ENCODE data around the gene SFMBT1. TPM values are rescaled to one million over a fixed set of nuclear protein-coding genes. Genes with fewer than 3 reads are reported as not detected.

SFMBT1 gene
- total and polyA plus RNA-seq, 2 of the 8 experiments (the other 6 are each of a cell fraction or from before 2014, with no cell fraction given): 8.1 to 16.8 TPM

- Histone ChIP-seq H3K79me2 (ENCODE audit: control insufficient read depth in 1 of 2, insufficient read depth in 2 of 2, low read length in 2 of 2) (peaks cover 0 to 7% of the 10 kb centered on the region in 2 experiments; a peak in 1 of 4 replicates), H3K79me1 (ENCODE audit: low read depth, low read length) (peaks cover 11% of the 10 kb centered on the region; the same call in 1 of the 2 replicates), H2BK15ac (ENCODE audit: low read length) (no peak overlapping the region), H3K27me3 (replicated peaks in 1 of 4; ENCODE audit: control insufficient read depth in 3 of 4, extremely low read depth in 1 of 4, insufficient read depth in 3 of 4, low read length in 3 of 4) (no peaks in the 10 kb centered on the region), H2BK12ac (ENCODE audit: low read depth, low read length) (no peak overlapping the region), H3K23me2 (ENCODE audit: low read depth, low read length) (no peaks in the 10 kb centered on the region), H4K5ac (ENCODE audit: insufficient read length, low read depth, low read length) (no peak overlapping the region), H3K23ac (ENCODE audit: insufficient read length) (no peak overlapping the region), H3K4me1 (replicated peaks in 1 of 4; ENCODE audit: control insufficient read depth in 3 of 4, insufficient read depth in 4 of 4, low read length in 3 of 4) (0 out of 7 replicates have a peak, but pooled peaks cover 0 to 2% (median 0%) of the 10 kb centered on the region in 4 experiments), H2AK5ac (ENCODE audit: low read depth, low read length) (no peak overlapping the region), H2BK20ac (ENCODE audit: low read length) (no peak overlapping the region), H2AFZ (ENCODE audit: low read length) (no peak overlapping the region), H3K36me3 (ENCODE audit: control insufficient read depth in 2 of 4, insufficient read depth in 4 of 4, low read length in 3 of 4) (no peaks in the 10 kb centered on the region), H2BK120ac (replicated peaks; ENCODE audit: low read depth, low read length) (no peak overlapping the region), H3K4ac (replicated peaks; ENCODE audit: insufficient read length, low read depth, low read length) (no peak overlapping the region), H4K8ac (ENCODE audit: extremely low read depth, insufficient read depth, low read length) (no peak overlapping the region), H2BK5ac (ENCODE audit: low read depth, low read length) (no peak overlapping the region), H3K9me3 (ENCODE audit: insufficient read depth in 2 of 2, low read depth in 1 of 2, low read length in 1 of 2) (no peaks in the 10 kb centered on the region), H3K14ac (ENCODE audit: insufficient read length) (no peak overlapping the region), H3K4me2 (ENCODE audit: insufficient read depth in 1 of 2, low read depth in 2 of 2, low read length in 2 of 2) (no peak overlapping the region), H3K27ac (ENCODE audit: low read depth, low read length) (no peak overlapping the region), H3K4me3 (ENCODE audit: extremely low read depth in 1 of 4, insufficient read depth in 2 of 4, low read depth in 3 of 4, low read length in 4 of 4) (no peak overlapping the region), H3K56ac (replicated peaks; ENCODE audit: insufficient read length, low read depth, low read length) (no peak overlapping the region), H3K9ac (replicated peaks in 1 of 4; ENCODE audit: extremely low read depth in 1 of 4, low read depth in 3 of 4, low read length in 3 of 4) (no peak overlapping the region), H3K18ac (ENCODE audit: extremely low read depth, low read length) (no peak overlapping the region), H4K91ac (replicated peaks; ENCODE audit: insufficient read length, low read length) (no peak overlapping the region), H4K20me1 (replicated peaks in 1 of 2; ENCODE audit: control insufficient read depth in 1 of 2, insufficient read depth in 2 of 2, low read length in 2 of 2) (no peaks in the 10 kb centered on the region)
- CTCF ChIA-PET (ENCODE audit: partially characterized antibody): no interaction called here
- 97% methylated on average over 6 of the region's 6 CpGs; no CpG with 5 or more reads in 1 of the 2 experiments for WGBS, 2 experiments (ENCODE audit: extremely low coverage in 1 of 2, insufficient coverage in 1 of 2, insufficient read length in 1 of 2, insufficient replicate concordance in 2 of 2, low coverage in 1 of 2, low lambda C conversion rate in 2 of 2, missing lambda C conversion rate in 1 of 2)
- DNase-seq (ENCODE audit: low read depth in 1 of 2, low spot score in 2 of 2): no peak
- FAIRE-seq: no peak
- TF ChIP-seq ZNF274 (IDR thresholded peaks at IDR 0.05; ENCODE audit: borderline replicate concordance, extremely low read depth, low read length) (no peak), NRF1 (IDR thresholded peaks at IDR 0.05; ENCODE audit: low read depth, low read length) (no peak), SP2 (IDR thresholded peaks at IDR 0.05; ENCODE audit: low read length) (no peak), EP300 (IDR thresholded peaks at IDR 0.05; ENCODE audit: borderline replicate concordance in 1 of 2, low read depth in 2 of 2, low read length in 2 of 2) (no peak), SIRT6 (IDR thresholded peaks at IDR 0.05; ENCODE audit: low read length) (no peak), BRCA1 (IDR thresholded peaks at IDR 0.05; ENCODE audit: low read depth, low read length) (no peak), TEAD4 (IDR thresholded peaks at IDR 0.05; ENCODE audit: low read depth, low read length) (no peak)
- TF ChIP-seq, protein P1, sequence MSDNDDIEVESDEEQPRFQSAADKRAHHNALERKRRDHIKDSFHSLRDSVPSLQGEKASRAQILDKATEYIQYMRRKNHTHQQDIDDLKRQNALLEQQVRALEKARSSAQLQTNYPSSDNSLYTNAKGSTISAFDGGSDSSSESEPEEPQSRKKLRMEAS (IDR thresholded peaks at IDR 0.05): no peak
- POLR2A ChIA-PET (ENCODE audit: partially characterized antibody): interaction anchor here (0.6 kb wide), 1 partner anchor 59 kb away, joined by 3 read pairs; no protein-coding TSS in a partner anchor
These were observed 36.9 kb downstream of the SFMBT1 start for GRCh38 chr3:53008932-53009331.
